ENCODE measurements around the gene TIGD3. TPM values are rescaled to one million over a fixed set of nuclear protein-coding genes. Genes with fewer than 3 reads are reported as not detected.

Gene TIGD3
- total RNA-seq, 1 donor: 0.27 TPM

- no peak for TF ChIP-seq CTCF (IDR thresholded peaks at IDR 0.05; ENCODE audit: insufficient read depth, low read length)
- DNase-seq (ENCODE audit: low read depth): no peak
- peak overlapping the region; percentile 64 for H3K4me3 ChIP-seq (ENCODE audit: low read depth, low read length)
Measured at GRCh38 chr11:65355013-65355775, 643 bp downstream of the TIGD3 start.

GRCh38 chr11:65355776-65356393 lies 1.3 kb downstream of the TIGD3 start:
- H3K4me3 ChIP-seq (ENCODE audit: low read depth, low read length): peak overlapping the region; percentile 47
- DNase-seq (ENCODE audit: low read depth): peak; percentile 48
- no peak for TF ChIP-seq CTCF (IDR thresholded peaks at IDR 0.05; ENCODE audit: insufficient read depth, low read length)

- no peak for DNase-seq (ENCODE audit: low read depth)
Measured at GRCh38 chr11:65356394-65356972, 1.9 kb downstream of the TIGD3 start.

GRCh38 chr11:65357856-65358356 lies 3.4 kb downstream of the TIGD3 start:
- DNase-seq (ENCODE audit: low read depth): peak; percentile 22
- no peak overlapping the region for H3K4me3 ChIP-seq (ENCODE audit: low read depth, low read length)
- no peak for TF ChIP-seq CTCF (IDR thresholded peaks at IDR 0.05; ENCODE audit: insufficient read depth, low read length)

More at GRCh38 chr11:65356394-65356972, 1.9 kb downstream of the TIGD3 start:
- H3K4me3 ChIP-seq (ENCODE audit: low read depth, low read length): no peak overlapping the region
- TF ChIP-seq CTCF (IDR thresholded peaks at IDR 0.05; ENCODE audit: insufficient read depth, low read length): no peak

GRCh38 chr11:65362320-65362931 lies 7.9 kb downstream of the TIGD3 start:
- DNase-seq (ENCODE audit: low read depth): no peak
- no peak for TF ChIP-seq CTCF (IDR thresholded peaks at IDR 0.05; ENCODE audit: insufficient read depth, low read length)
- H3K4me3 ChIP-seq (ENCODE audit: low read depth, low read length): no peak overlapping the region

GRCh38 chr11:65362966-65363365 lies 8.4 kb downstream of the TIGD3 start:
- no peak overlapping the region for H3K4me3 ChIP-seq (ENCODE audit: low read depth, low read length)
- no peak for DNase-seq (ENCODE audit: low read depth)
- TF ChIP-seq CTCF (IDR thresholded peaks at IDR 0.05; ENCODE audit: insufficient read depth, low read length): no peak
